ENCODE measurements around the gene BACH2.
A peak's percentile ranks its signal among the peaks of the same experiment; 100 is the strongest.

Gene BACH2

DNA sequence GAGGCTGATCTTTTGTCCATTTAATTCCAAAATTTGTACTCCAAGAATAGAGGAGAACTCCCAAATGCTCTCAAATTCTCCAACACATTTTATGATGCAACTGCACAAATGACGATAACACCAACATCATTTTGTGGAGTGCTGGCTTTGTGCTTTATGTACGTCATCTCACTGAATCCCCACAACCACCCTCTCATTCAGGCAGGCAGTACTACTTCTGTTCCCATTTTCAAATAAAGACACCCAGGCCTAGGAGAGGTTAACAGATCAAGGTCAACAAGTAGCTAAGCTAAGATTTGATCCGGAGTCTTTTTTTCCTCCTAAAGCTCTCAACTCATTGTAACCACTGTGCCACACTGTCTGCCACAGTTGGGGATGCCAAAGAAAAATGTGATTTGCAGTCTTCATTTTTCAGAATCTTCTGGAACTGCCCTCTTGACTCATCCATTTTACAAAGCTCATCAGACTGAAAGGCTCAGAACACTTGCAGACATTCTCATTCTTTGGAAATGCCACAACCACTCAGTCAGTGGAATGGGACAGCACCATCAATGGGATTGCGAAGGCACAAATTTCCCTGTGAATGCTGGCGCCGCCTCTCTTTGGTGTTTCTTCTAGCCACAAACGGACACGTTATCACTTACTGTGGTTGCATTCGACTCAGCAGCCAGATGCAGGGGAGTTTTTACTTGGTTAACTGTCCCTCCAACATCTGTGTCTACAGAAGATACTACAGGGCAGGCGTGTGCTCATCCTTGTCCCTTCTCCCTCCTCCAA lies 217.9 kb downstream of the BACH2 start:
- Mint-ChIP-seq H3K36me3 (ENCODE audit: low read depth) (no peaks in the 10 kb centered on the region), H3K27me3 (ENCODE audit: low read depth, poor library complexity) (peaks cover 8% of the 10 kb centered on the region)

DNA sequence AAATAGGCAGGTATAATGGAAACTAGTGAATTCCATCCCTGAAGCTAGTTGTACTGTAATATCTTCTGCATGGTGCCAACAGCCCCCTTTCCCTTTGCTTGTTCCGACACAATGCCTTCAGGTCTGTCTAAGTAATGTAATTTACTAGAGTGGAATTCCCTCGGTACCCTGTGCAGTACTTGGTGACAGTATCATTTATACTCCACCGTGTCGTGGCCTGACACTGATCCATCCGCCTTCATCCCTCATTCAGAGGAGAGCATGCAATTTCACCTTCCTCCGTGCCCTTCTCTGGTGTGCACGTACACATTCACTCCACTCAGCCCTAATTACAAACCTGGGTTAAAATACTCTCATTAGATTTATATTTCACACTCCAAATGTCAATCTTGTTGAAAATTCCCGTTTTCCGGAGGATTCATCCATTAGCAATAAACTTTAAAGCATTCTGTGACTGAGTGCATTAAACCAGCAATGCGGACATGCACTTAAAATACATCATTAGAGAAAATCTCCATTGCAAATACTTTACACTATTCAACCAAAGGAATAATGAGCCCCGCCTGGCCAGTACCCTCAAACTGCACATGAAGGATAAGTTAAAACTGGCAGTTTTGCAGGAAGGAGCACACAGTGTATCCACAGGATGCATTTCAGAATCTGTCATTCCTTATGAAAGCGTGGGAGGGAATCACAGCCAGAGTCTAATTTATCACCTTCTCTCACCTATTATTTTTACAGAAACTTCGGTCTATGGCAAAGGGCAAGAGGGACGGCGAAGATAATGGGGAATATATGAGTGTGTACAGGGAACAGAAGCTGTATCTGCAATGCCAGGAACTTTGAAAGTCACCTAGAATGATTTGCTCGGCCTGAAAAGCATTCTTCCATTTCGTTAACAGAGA lies 219.9 kb downstream of the BACH2 start:
- Mint-ChIP-seq H3K4me3 (no peak overlapping the region), H3K4me1 (peaks cover 29% of the 10 kb centered on the region), H3K36me3 (ENCODE audit: low read depth) (no peaks in the 10 kb centered on the region), H3K27ac (no peak overlapping the region), H3K27me3 (ENCODE audit: low read depth, poor library complexity) (peaks cover 9% of the 10 kb centered on the region), H3K9me3 (no peaks in the 10 kb centered on the region)
- TF ChIP-seq, protein P1, sequence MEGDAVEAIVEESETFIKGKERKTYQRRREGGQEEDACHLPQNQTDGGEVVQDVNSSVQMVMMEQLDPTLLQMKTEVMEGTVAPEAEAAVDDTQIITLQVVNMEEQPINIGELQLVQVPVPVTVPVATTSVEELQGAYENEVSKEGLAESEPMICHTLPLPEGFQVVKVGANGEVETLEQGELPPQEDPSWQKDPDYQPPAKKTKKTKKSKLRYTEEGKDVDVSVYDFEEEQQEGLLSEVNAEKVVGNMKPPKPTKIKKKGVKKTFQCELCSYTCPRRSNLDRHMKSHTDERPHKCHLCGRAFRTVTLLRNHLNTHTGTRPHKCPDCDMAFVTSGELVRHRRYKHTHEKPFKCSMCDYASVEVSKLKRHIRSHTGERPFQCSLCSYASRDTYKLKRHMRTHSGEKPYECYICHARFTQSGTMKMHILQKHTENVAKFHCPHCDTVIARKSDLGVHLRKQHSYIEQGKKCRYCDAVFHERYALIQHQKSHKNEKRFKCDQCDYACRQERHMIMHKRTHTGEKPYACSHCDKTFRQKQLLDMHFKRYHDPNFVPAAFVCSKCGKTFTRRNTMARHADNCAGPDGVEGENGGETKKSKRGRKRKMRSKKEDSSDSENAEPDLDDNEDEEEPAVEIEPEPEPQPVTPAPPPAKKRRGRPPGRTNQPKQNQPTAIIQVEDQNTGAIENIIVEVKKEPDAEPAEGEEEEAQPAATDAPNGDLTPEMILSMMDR (IDR thresholded peaks at IDR 0.05), result no peak
- no peak for DNase-seq

More for the DNA sequence above, 217.9 kb downstream of the BACH2 start:
- H3K27ac Mint-ChIP-seq, result no peak overlapping the region
- no peak for DNase-seq
- no peaks in the 10 kb centered on the region for H3K9me3 Mint-ChIP-seq
- H3K4me3 Mint-ChIP-seq, result no peak overlapping the region
- TF ChIP-seq, protein P1 (IDR thresholded peaks at IDR 0.05), result no peak
- peaks cover 12% of the 10 kb centered on the region for H3K4me1 Mint-ChIP-seq

DNA sequence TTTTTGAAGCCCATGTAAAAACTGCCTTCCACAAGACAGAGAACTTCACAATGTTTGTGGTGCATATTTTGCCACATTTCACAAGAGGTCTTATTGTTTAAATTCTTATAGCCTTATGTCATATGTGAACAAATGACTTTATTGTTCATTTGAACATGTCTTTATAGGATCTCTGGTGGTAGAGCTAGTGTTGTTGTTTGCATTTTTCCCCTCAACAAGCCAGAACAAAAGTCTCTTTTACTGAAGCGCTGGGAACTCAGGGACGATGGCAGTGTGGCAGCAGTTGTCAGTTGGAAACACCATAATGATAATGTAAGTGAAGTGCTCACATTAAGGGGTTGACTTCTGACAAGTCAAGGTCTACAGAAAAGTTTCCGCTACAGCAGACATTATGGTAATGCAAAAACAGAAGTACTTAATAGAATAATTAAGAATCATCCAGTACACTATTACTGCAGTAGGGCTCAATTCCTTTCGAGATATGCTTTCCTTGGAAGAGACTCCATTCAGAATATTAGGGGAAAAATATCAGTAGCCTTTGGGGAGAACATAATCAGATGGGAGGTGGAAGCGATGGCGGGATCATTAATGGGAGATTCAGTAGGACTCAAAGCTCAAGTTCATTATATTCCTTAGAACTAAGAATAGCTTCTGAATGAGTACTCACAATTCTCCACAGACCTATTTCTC lies 222.3 kb downstream of the BACH2 start:
- Mint-ChIP-seq H3K27me3 (ENCODE audit: low read depth, poor library complexity) (peaks cover 13% of the 10 kb centered on the region), H3K9me3 (no peaks in the 10 kb centered on the region), H3K36me3 (ENCODE audit: low read depth) (no peaks in the 10 kb centered on the region), H3K27ac (peak overlapping the region; percentile 36), H3K4me1 (peaks cover 49% of the 10 kb centered on the region), H3K4me3 (no peak overlapping the region)
- no peak for DNase-seq
- TF ChIP-seq, protein P1 (IDR thresholded peaks at IDR 0.05), result no peak

DNA sequence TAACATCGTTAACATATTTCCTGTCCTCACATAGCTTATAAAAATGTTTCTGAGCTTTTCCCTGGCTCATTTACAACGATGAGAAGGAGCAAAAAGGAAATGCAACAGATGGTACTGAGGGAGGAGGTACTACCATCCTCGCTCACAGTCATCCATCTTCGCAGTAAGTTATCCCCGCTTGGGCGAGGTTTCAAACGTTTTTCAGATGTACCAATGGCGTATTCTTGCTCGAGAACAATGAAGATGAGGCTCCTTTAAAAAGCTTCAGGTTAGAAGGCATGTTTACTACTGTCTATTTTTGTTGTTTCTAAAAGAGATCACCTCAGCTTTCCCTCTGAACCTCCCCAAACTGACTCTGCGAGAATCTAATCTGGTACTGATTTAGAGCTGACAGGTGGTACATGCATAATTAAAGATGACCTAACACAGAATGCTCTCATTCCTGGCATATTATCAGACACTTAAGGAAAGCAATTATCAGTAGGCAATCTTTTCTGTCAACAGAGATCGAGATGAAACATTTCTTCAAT lies 223.6 kb downstream of the BACH2 start:
- TF ChIP-seq, protein P1 (IDR thresholded peaks at IDR 0.05), result no peak
- H3K4me3 Mint-ChIP-seq, result no peak overlapping the region
- H3K9me3 Mint-ChIP-seq, result no peaks in the 10 kb centered on the region
- H3K4me1 Mint-ChIP-seq, result peaks cover 61% of the 10 kb centered on the region
- DNase-seq, result no peak
- no peak overlapping the region for H3K27ac Mint-ChIP-seq
- H3K27me3 Mint-ChIP-seq (ENCODE audit: low read depth, poor library complexity), result peaks cover 13% of the 10 kb centered on the region
- H3K36me3 Mint-ChIP-seq (ENCODE audit: low read depth), result no peaks in the 10 kb centered on the region

DNA sequence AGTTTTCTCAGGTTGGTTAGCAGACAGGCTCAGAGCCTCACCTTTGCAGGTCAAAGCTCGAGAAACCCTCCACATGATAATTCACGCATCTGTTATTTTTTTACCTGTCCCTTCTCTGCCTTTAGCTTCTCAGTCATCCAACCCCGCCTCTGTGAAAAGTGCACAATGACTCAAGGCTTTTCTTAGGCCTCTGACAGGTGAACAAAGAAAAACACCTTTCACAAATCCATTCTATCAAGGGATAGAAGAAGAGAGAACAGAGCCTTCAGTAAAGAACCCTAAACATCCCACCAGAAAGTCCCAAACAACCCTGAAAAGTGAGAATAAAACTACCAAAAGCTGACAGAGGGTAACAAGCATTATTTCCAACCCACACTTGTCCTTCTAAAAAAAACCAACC lies 224.1 kb downstream of the BACH2 start:
- peaks cover 60% of the 10 kb centered on the region for H3K4me1 Mint-ChIP-seq
- H3K27ac Mint-ChIP-seq, result no peak overlapping the region
- H3K27me3 Mint-ChIP-seq (ENCODE audit: low read depth, poor library complexity), result peaks cover 13% of the 10 kb centered on the region
- TF ChIP-seq, protein P1 (IDR thresholded peaks at IDR 0.05), result no peak
- DNase-seq, result no peak
- no peaks in the 10 kb centered on the region for H3K9me3 Mint-ChIP-seq
- H3K4me3 Mint-ChIP-seq, result no peak overlapping the region
- H3K36me3 Mint-ChIP-seq (ENCODE audit: low read depth), result no peaks in the 10 kb centered on the region

All from nephron progenitor cell (in vitro differentiated cells).